Measurements from ENCODE around the gene SPRR5. TPM values are rescaled to one million over a fixed set of nuclear protein-coding genes. Genes with fewer than 3 reads are reported as not detected.

The SPRR5 gene
- total and polyA plus RNA-seq, 9 of the 15 experiments (the other 6 are each of a cell fraction or from before 2014, with no cell fraction given): not detected

- no peak for DNase-seq (ENCODE audit: extremely low read depth in 1 of 4, low spot score in 3 of 4)
- intact Hi-C loops (cut with micrococcal nuclease) (loop anchor here (5.0 kb wide), 1 partner anchor 228 kb away; no protein-coding TSS in a partner anchor), in situ Hi-C loops (cut with MboI) (loop anchor here (25.0 kb wide), 1 partner anchor 223 kb away; no protein-coding TSS in a partner anchor)
- H3K79me2 ChIP-seq (ENCODE audit: control insufficient read depth, insufficient read depth, low read length): no peaks in the 10 kb centered on the region
- H3K9me1 ChIP-seq (ENCODE audit: control insufficient read depth, insufficient read depth, low read length): no peaks in the 10 kb centered on the region
- H3K4me1 ChIP-seq (replicated peaks in 1 of 2; ENCODE audit: control insufficient read depth in 2 of 2, insufficient read depth in 2 of 2, low read length in 2 of 2): no peaks in the 10 kb centered on the region
- H4K20me1 ChIP-seq (replicated peaks; ENCODE audit: control insufficient read depth, insufficient read depth, low read length): no peaks in the 10 kb centered on the region
- peaks cover 7 to 26% of the 10 kb centered on the region in 2 experiments; a peak in 4 of 5 replicates for H3K27me3 ChIP-seq (ENCODE audit: control insufficient read depth in 2 of 2, insufficient read depth in 2 of 2, low read length in 2 of 2)
- no peak for ATAC-seq
- whole genome bisulfite sequencing (ENCODE audit: insufficient coverage, low coverage, missing lambda C conversion rate): 0% methylated on average over 1 of the region's 1 CpG
- H3K4me3 ChIP-seq: no peak overlapping the region
- no peak overlapping the region for H3K27ac ChIP-seq (ENCODE audit: extremely low read depth, low read depth, low read length)
- H2AFZ ChIP-seq (ENCODE audit: low read depth, low read length): no peak overlapping the region
- no peak overlapping the region for H3K9ac ChIP-seq (ENCODE audit: insufficient read depth in 1 of 2, low read depth in 2 of 2, low read length in 2 of 2)
- FAIRE-seq: no peak
- CTCF ChIA-PET (ENCODE audit: low intra/inter-chr PET ratio): no interaction called here
- H3K4me2 ChIP-seq (ENCODE audit: insufficient read depth, low read length): no peak overlapping the region
- H3K36me3 ChIP-seq (ENCODE audit: control insufficient read depth, insufficient read depth, low read length): no peaks in the 10 kb centered on the region
- BruUV-seq (replicated peaks): no TSS peak
- POLR2A ChIA-PET: no interaction called here
- no peaks in the 10 kb centered on the region for H3K9me3 ChIP-seq (replicated peaks; ENCODE audit: control insufficient read depth, insufficient read depth, low read depth, low read length)
- TF ChIP-seq ETV1 (tag; conservative IDR thresholded peaks at IDR 0.05; ENCODE audit: low read depth): no peak
- TF ChIP-seq ZNF277 (CRISPR knock-in tag; IDR thresholded peaks at IDR 0.05; ENCODE audit: borderline replicate concordance): no peak
- TF ChIP-seq THRA (IDR thresholded peaks at IDR 0.05): no peak
- no peak for TF ChIP-seq MBD2 (IDR thresholded peaks at IDR 0.05; ENCODE audit: borderline replicate concordance, low read depth)
- TF ChIP-seq ETS1 (conservative IDR thresholded peaks at IDR 0.05; ENCODE audit: control insufficient read depth, low read depth, low read length): no peak
- no peak for TF ChIP-seq ZBTB2 (IDR thresholded peaks at IDR 0.05)
- TF ChIP-seq PHTF2 (CRISPR knock-in tag; IDR thresholded peaks at IDR 0.05): no peak
- TF ChIP-seq ZNF280B (CRISPR knock-in tag; IDR thresholded peaks at IDR 0.05): no peak
- TF ChIP-seq SRSF1 (IDR thresholded peaks at IDR 0.05; ENCODE audit: low read depth, low read length): no peak
- no peak for TF ChIP-seq CBX1 (IDR thresholded peaks at IDR 0.05; ENCODE audit: low read depth)
- TF ChIP-seq POLR2AphosphoS5 (IDR thresholded peaks at IDR 0.05; ENCODE audit: control insufficient read depth, insufficient read depth, low read depth, low read length): no peak
- TF ChIP-seq PCBP2 (IDR thresholded peaks at IDR 0.05; ENCODE audit: low read depth, low read length, poor library complexity, severe bottlenecking): no peak
- TF ChIP-seq ZNF780A (CRISPR knock-in tag; IDR thresholded peaks at IDR 0.05): no peak
- no peak for TF ChIP-seq ADNP (tag; IDR thresholded peaks at IDR 0.05)
These were observed 17.5 kb downstream of the SPRR5 start for GRCh38 chr1:152964536-152964935.

Measured in K562 (cell line).